ENCODE measurements around the gene FOXD4L3. TPM values are rescaled to one million over a fixed set of nuclear protein-coding genes. Genes with fewer than 3 reads are reported as not detected.
A peak's percentile ranks its signal among the peaks of the same experiment; 100 is the strongest.

Gene FOXD4L3
- polyA plus RNA-seq, 10 donors: 0.15 to 0.82 (median 0.30) TPM; not detected in 3

DNA sequence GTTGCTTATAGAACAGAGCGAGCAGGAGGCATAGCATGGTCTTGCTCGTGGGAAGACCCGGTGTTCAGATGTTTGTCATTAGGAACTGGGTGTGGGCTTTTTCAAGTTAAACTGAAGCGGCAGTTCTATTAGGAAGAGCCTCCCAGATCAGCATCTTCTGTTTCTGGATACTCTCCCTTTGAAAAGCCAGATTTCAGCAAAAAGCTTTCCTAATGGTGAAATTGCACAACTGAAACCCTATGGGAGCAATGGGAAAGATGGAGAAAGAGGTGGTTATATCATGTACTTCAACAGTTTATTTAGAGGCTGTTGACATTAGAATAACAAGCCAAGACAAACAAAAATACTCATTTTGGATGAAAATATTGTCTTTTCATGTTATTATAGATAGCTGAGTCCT is 41.3 kb downstream of the FOXD4L3 start:
- DNase-seq: peak in 1 of 3 donors; percentile 68

DNA sequence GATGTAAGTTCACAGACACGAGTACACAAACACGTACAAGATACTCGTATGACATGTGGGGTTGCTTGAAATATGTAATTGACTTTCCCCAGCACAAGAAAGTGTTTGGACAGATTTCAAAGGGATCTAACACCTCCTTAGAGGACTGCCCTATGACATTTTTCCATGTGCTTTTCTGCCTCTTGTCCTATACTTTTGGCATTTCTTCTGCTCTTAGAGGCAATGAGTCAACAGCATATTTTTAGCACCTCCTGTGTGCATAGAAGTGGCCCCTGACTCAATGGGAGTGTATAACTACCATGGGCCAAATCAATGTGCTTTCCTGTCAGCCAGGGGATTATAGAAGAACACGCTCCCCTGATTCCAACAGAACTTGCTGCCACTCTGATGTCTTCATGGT is 49.0 kb downstream of the FOXD4L3 start:
- DNase-seq: peak in 1 of 3 donors; percentile 2

Other genes with a start within 250 kb of the FOXD4L3 start
- gene ZNG1C, start 60.9 kb upstream of the FOXD4L3 start, polyA plus RNA-seq (ENCODE audit: insufficient read length in 10 of 10): 10 to 100 TPM in 8 of 10 donors, 1 to 10 TPM in 2; 8.2 to 20.0 (median 14.1) TPM
- gene PGM5, start 53.7 kb downstream of the FOXD4L3 start, polyA plus RNA-seq (ENCODE audit: insufficient read length in 10 of 10): 10 to 100 TPM; 35.6 to 57.3 (median 40.2) TPM
- gene TMEM252, start 238.0 kb downstream of the FOXD4L3 start, polyA plus RNA-seq (ENCODE audit: insufficient read length in 10 of 10): 1 to 10 TPM in 8 of 10 donors, under 1 TPM in 2; 0.70 to 2.2 (median 1.3) TPM